ELR (cell line): Measurements from ENCODE around the gene HSD3B1.
"Not testable (repeated sequence)": the region's sequence is repeated elsewhere in the genome, so short reads cannot be mapped to it uniquely, and the experiment has no call there.

Source experiments
- DNase-seq: peaks from one replicate; pipeline ENCODE4 v3.0.0-alpha.2; 2015; ENCODE audit warnings: low read depth

Gene HSD3B1

GRCh38 chr1:119492763-119493162 lies 14.2 kb upstream of the HSD3B1 start:
- no peak for DNase-seq

- no peak for DNase-seq
These were observed 2.2 kb upstream of the HSD3B1 start for GRCh38 chr1:119504831-119505230.

- no peak for DNase-seq
These were observed 3.0 kb downstream of the HSD3B1 start for GRCh38 chr1:119510046-119510445.

- DNase-seq: no peak
These were observed 8.2 kb downstream of the HSD3B1 start for GRCh38 chr1:119515221-119515620.

GRCh38 chr1:119516247-119516646 lies 9.2 kb downstream of the HSD3B1 start:
- no peak for DNase-seq

GRCh38 chr1:119516680-119517079 lies 9.7 kb downstream of the HSD3B1 start:
- DNase-seq: no peak

GRCh38 chr1:119517667-119518066 lies 10.7 kb downstream of the HSD3B1 start:
- not testable (repeated sequence) for DNase-seq

GRCh38 chr1:119531606-119532323 lies 24.8 kb downstream of the HSD3B1 start:
- no peak for DNase-seq

- DNase-seq: no peak
These were observed 25.4 kb downstream of the HSD3B1 start for GRCh38 chr1:119532324-119532910.

- no peak for DNase-seq
These were observed 28.4 kb downstream of the HSD3B1 start for GRCh38 chr1:119535381-119535780.

GRCh38 chr1:119537966-119538365 lies 31.0 kb downstream of the HSD3B1 start:
- DNase-seq: no peak

- DNase-seq: no peak
These were observed 32.6 kb downstream of the HSD3B1 start for GRCh38 chr1:119539636-119540035.

- DNase-seq: no peak
These were observed 34.4 kb downstream of the HSD3B1 start for GRCh38 chr1:119541389-119541788.

GRCh38 chr1:119542492-119542946 lies 35.5 kb downstream of the HSD3B1 start:
- DNase-seq: no peak

GRCh38 chr1:119544165-119544762 lies 37.3 kb downstream of the HSD3B1 start:
- peak; percentile 26 for DNase-seq

- no peak for DNase-seq
These were observed 39.6 kb downstream of the HSD3B1 start for GRCh38 chr1:119546641-119547040.

- no peak for DNase-seq
These were observed 40.3 kb downstream of the HSD3B1 start for GRCh38 chr1:119547306-119547705.

- DNase-seq: no peak
These were observed 40.8 kb downstream of the HSD3B1 start for GRCh38 chr1:119547805-119548204.

GRCh38 chr1:119549719-119550132 lies 42.7 kb downstream of the HSD3B1 start:
- peak; percentile 77 for DNase-seq

- no peak for DNase-seq
These were observed 43.4 kb downstream of the HSD3B1 start for GRCh38 chr1:119550381-119550780.

GRCh38 chr1:119551218-119551617 lies 44.2 kb downstream of the HSD3B1 start:
- no peak for DNase-seq

GRCh38 chr1:119552656-119553055 lies 45.6 kb downstream of the HSD3B1 start:
- not testable (repeated sequence) for DNase-seq
